ENCODE data around the gene IL27RA.

DNA sequence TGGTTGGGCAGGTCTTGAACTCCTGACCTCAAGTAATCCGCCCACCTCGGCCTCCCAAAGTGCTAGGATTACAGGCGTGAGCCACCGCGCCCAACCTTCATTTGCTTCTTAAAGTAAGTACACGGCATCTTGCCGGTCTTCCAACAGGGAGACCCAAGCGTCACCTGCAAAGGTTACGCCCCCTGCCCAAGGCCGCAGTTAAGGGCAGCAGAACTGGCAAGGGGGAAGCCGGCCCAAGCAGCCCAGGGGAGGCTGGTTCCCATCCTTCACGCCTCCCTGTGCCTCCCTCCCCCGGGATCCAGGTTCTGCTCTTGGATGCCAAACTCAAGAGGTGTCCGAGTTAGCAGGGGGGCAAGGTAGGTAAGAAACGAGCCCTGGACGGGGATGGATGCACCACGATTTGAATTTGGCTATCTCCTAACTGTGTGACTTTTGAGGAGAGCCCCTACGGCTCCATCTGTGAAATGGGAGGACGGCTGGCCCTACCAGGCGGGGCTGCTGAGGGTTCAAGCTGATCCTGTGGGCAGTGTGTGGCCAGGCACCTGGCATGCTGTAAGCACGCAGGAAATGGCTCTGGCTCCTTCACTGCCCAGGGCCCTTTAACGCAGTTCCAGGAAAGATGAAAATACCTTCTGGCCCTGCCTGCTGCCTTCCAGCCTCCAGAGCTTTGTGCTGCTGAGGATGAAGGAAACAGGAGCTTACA lies 34.5 kb upstream of the IL27RA start:
- TF ChIP-seq, protein P1, sequence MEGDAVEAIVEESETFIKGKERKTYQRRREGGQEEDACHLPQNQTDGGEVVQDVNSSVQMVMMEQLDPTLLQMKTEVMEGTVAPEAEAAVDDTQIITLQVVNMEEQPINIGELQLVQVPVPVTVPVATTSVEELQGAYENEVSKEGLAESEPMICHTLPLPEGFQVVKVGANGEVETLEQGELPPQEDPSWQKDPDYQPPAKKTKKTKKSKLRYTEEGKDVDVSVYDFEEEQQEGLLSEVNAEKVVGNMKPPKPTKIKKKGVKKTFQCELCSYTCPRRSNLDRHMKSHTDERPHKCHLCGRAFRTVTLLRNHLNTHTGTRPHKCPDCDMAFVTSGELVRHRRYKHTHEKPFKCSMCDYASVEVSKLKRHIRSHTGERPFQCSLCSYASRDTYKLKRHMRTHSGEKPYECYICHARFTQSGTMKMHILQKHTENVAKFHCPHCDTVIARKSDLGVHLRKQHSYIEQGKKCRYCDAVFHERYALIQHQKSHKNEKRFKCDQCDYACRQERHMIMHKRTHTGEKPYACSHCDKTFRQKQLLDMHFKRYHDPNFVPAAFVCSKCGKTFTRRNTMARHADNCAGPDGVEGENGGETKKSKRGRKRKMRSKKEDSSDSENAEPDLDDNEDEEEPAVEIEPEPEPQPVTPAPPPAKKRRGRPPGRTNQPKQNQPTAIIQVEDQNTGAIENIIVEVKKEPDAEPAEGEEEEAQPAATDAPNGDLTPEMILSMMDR (IDR thresholded peaks at IDR 0.05), result no peak
- TF ChIP-seq EP300 (IDR thresholded peaks at IDR 0.05) (no peak), POLR2A (IDR thresholded peaks at IDR 0.05) (no peak)

Data from stomach (tissue), 4 donors.